ENCODE measurements around the gene EEF2. TPM values are rescaled to one million over a fixed set of nuclear protein-coding genes. Genes with fewer than 3 reads are reported as not detected.
"Not testable (repeated sequence)": the region's sequence is repeated elsewhere in the genome, so short reads cannot be mapped to it uniquely, and the experiment has no call there.

EEF2 gene
- total RNA-seq, 2 donors from 2014 or later = 1,268 to 1,436 TPM

- H3K27me3 ChIP-seq (replicated peaks; ENCODE audit: insufficient read depth) = no peaks in the 10 kb centered on the region
- TF ChIP-seq CTCF (IDR thresholded peaks at IDR 0.05) = no peak
- peaks cover 24 to 57% of the 10 kb centered on the region in 2 donors for H3K4me1 ChIP-seq (ENCODE audit: control insufficient read depth in 1 of 2, low read depth in 2 of 2)
- H3K4me3 ChIP-seq = no peak overlapping the region
- H3K27ac ChIP-seq = peak overlapping the region in 1 of 2 donors; percentile 1
- peaks cover 19% of the 10 kb centered on the region for H3K36me3 ChIP-seq
- DNase-seq (ENCODE audit: low spot score) = no peak
- ATAC-seq (ENCODE audit: insufficient number of reproducible peaks, low FRiP score, low read depth) = no peak
- no peaks in the 10 kb centered on the region for H3K9me3 ChIP-seq
Measured at GRCh38 chr19:3954107-3954506, 31.2 kb downstream of the EEF2 start.

GRCh38 chr19:3952755-3953276, 32.4 kb downstream of the EEF2 start:
- H3K36me3 ChIP-seq = peaks cover 11% of the 10 kb centered on the region
- H3K4me3 ChIP-seq; ATAC-seq (ENCODE audit: insufficient number of reproducible peaks, low FRiP score, low read depth); DNase-seq (ENCODE audit: low spot score); H3K27me3 ChIP-seq (replicated peaks; ENCODE audit: insufficient read depth); H3K9me3 ChIP-seq: not testable (repeated sequence)
- peak overlapping the region; percentile 81 to 85 for H3K27ac ChIP-seq
- peaks cover 19 to 47% of the 10 kb centered on the region in 2 donors for H3K4me1 ChIP-seq (ENCODE audit: control insufficient read depth in 1 of 2, low read depth in 2 of 2)

- Histone ChIP-seq H3K36me3 (peaks cover 7% of the 10 kb centered on the region), H3K27me3 (replicated peaks; ENCODE audit: insufficient read depth) (no peaks in the 10 kb centered on the region), H3K27ac (peak overlapping the region; percentile 81 to 85), H3K9me3 (no peaks in the 10 kb centered on the region), H3K4me3 (peak overlapping the region; percentile 56), H3K4me1 (ENCODE audit: control insufficient read depth in 1 of 2, low read depth in 2 of 2) (peaks cover 19 to 38% of the 10 kb centered on the region in 2 donors)
- no peak for DNase-seq (ENCODE audit: low spot score)
- ATAC-seq (ENCODE audit: insufficient number of reproducible peaks, low FRiP score, low read depth) = no peak
- TF ChIP-seq CTCF (IDR thresholded peaks at IDR 0.05) = no peak
Measured at GRCh38 chr19:3950871-3951861, 34.1 kb downstream of the EEF2 start.

GRCh38 chr19:3949997-3950859, 35.0 kb downstream of the EEF2 start:
- Histone ChIP-seq H3K27ac (peak overlapping the region; percentile 81 to 85), H3K4me1 (ENCODE audit: control insufficient read depth in 1 of 2, low read depth in 2 of 2) (peaks cover 19 to 45% of the 10 kb centered on the region in 2 donors), H3K27me3 (replicated peaks; ENCODE audit: insufficient read depth) (no peaks in the 10 kb centered on the region), H3K4me3 (peak overlapping the region; percentile 56), H3K36me3 (no peaks in the 10 kb centered on the region), H3K9me3 (no peaks in the 10 kb centered on the region)
- DNase-seq (ENCODE audit: low spot score) (no peak), ATAC-seq (ENCODE audit: insufficient number of reproducible peaks, low FRiP score, low read depth) (no peak)
- TF ChIP-seq CTCF (IDR thresholded peaks at IDR 0.05) = no peak

- ATAC-seq (ENCODE audit: insufficient number of reproducible peaks, low FRiP score, low read depth) (no peak), DNase-seq (ENCODE audit: low spot score) (no peak)
- no peaks in the 10 kb centered on the region for H3K27me3 ChIP-seq (replicated peaks; ENCODE audit: insufficient read depth)
- H3K4me1 ChIP-seq (ENCODE audit: control insufficient read depth in 1 of 2, low read depth in 2 of 2) = peaks cover 19 to 45% of the 10 kb centered on the region in 2 donors
- no peaks in the 10 kb centered on the region for H3K9me3 ChIP-seq
- no peak for TF ChIP-seq CTCF (IDR thresholded peaks at IDR 0.05)
- no peak overlapping the region for H3K27ac ChIP-seq
- H3K36me3 ChIP-seq = no peaks in the 10 kb centered on the region
- H3K4me3 ChIP-seq = no peak overlapping the region
Measured at GRCh38 chr19:3949294-3949693, 36.0 kb downstream of the EEF2 start.

- not testable (repeated sequence) for H3K36me3 ChIP-seq; ATAC-seq (ENCODE audit: insufficient number of reproducible peaks, low FRiP score, low read depth); H3K27ac ChIP-seq
Measured at GRCh38 chr19:3947316-3947933, 37.8 kb downstream of the EEF2 start.

More at GRCh38 chr19:3947316-3947933, 37.8 kb downstream of the EEF2 start:
- H3K9me3 ChIP-seq; H3K27me3 ChIP-seq (replicated peaks; ENCODE audit: insufficient read depth); DNase-seq (ENCODE audit: low spot score); H3K4me3 ChIP-seq: not testable (repeated sequence)
- peaks cover 19 to 33% of the 10 kb centered on the region in 2 donors for H3K4me1 ChIP-seq (ENCODE audit: control insufficient read depth in 1 of 2, low read depth in 2 of 2)

All from thoracic aorta (tissue), 2 donors.